ENCODE measurements around the gene PTK7.
A peak's percentile ranks its signal among the peaks of the same experiment; 100 is the strongest.
"Not testable (repeated sequence)": the region's sequence is repeated elsewhere in the genome, so short reads cannot be mapped to it uniquely, and the experiment has no call there.

Gene PTK7

GRCh38 chr6:43117466-43117865 lies 41.4 kb downstream of the PTK7 start:
- DNase-seq (ENCODE audit: low read depth in 2 of 2) = not testable (repeated sequence)

GRCh38 chr6:43119482-43119881 lies 43.4 kb downstream of the PTK7 start:
- DNase-seq (ENCODE audit: low read depth in 2 of 2) = no peak

- no peak for DNase-seq (ENCODE audit: low read depth in 2 of 2)
Measured at GRCh38 chr6:43120101-43120763, 44.1 kb downstream of the PTK7 start.

- no peak for DNase-seq (ENCODE audit: low read depth in 2 of 2)
Measured at GRCh38 chr6:43120944-43121913, 45.1 kb downstream of the PTK7 start.

GRCh38 chr6:43122146-43122545 lies 46.0 kb downstream of the PTK7 start:
- no peak for DNase-seq (ENCODE audit: low read depth in 2 of 2)

GRCh38 chr6:43123461-43124314 lies 47.6 kb downstream of the PTK7 start:
- DNase-seq (ENCODE audit: low read depth in 2 of 2) = no peak

- DNase-seq (ENCODE audit: low read depth in 2 of 2) = no peak
Measured at GRCh38 chr6:43124481-43124880, 48.4 kb downstream of the PTK7 start.

GRCh38 chr6:43125119-43125518 lies 49.0 kb downstream of the PTK7 start:
- no peak for DNase-seq (ENCODE audit: low read depth in 2 of 2)

- DNase-seq (ENCODE audit: low read depth in 2 of 2) = no peak
Measured at GRCh38 chr6:43125555-43125954, 49.4 kb downstream of the PTK7 start.

- no peak for DNase-seq (ENCODE audit: low read depth in 2 of 2)
Measured at GRCh38 chr6:43127180-43127579, 51.1 kb downstream of the PTK7 start.

GRCh38 chr6:43127877-43128276 lies 51.8 kb downstream of the PTK7 start:
- no peak for DNase-seq (ENCODE audit: low read depth in 2 of 2)

- DNase-seq (ENCODE audit: low read depth in 2 of 2) = no peak
Measured at GRCh38 chr6:43128926-43129325, 52.8 kb downstream of the PTK7 start.

- DNase-seq (ENCODE audit: low read depth in 2 of 2) = no peak
Measured at GRCh38 chr6:43129434-43130194, 53.5 kb downstream of the PTK7 start.

GRCh38 chr6:43130429-43130828 lies 54.3 kb downstream of the PTK7 start:
- no peak for DNase-seq (ENCODE audit: low read depth in 2 of 2)

GRCh38 chr6:43131379-43131778 lies 55.3 kb downstream of the PTK7 start:
- DNase-seq (ENCODE audit: low read depth in 2 of 2) = not testable (repeated sequence)

- no peak for DNase-seq (ENCODE audit: low read depth in 2 of 2)
Measured at GRCh38 chr6:43138267-43138666, 62.2 kb downstream of the PTK7 start.

- DNase-seq (ENCODE audit: low read depth in 2 of 2) = not testable (repeated sequence)
Measured at GRCh38 chr6:43139973-43140372, 63.9 kb downstream of the PTK7 start.

- no peak for DNase-seq (ENCODE audit: low read depth in 2 of 2)
Measured at GRCh38 chr6:43141644-43142043, 65.5 kb downstream of the PTK7 start.

- DNase-seq (ENCODE audit: low read depth in 2 of 2) = peak in 1 of 2 donors; percentile 24
Measured at GRCh38 chr6:43142101-43142500, 66.0 kb downstream of the PTK7 start.

- DNase-seq (ENCODE audit: low read depth in 2 of 2) = peak; percentile 37 to 50
Measured at GRCh38 chr6:43143235-43144128, 67.4 kb downstream of the PTK7 start.

Measured in stimulated activated CD8-positive, alpha-beta memory T cell treated with anti-CD3 and anti-CD28 coated beads, Interleukin-15, amount 100 ng/mL, for 4 hours (primary cell).